GM12892 (cell line): ENCODE measurements around the gene RCCD1.

Experiments used
- POLR2A ChIP-seq: IDR thresholded peaks from 2 replicates; pipeline ENCODE4 v1.6.1; 2011; ENCODE audit warnings: low read depth, low read length, control low read depth
- POLR2AphosphoS5 ChIP-seq: IDR thresholded peaks from 2 replicates; pipeline ENCODE4 v1.6.1; 2011; ENCODE audit warnings: low read depth, low read length, control low read depth

GRCh38 chr15:90970274-90970673, 15.6 kb downstream of the RCCD1 start:
- TF ChIP-seq POLR2AphosphoS5 (no peak), POLR2A (no peak)
